Tibial artery (tissue), 4 donors: ENCODE measurements around the gene HPS1.
A peak's percentile ranks its signal among the peaks of the same experiment; 100 is the strongest.

Experiments used
- DNase-seq, 2 donors: peaks; one replicate each; pipeline ENCODE4 v3.0.0-alpha.2; 2019
- H3K27ac ChIP-seq, 2 donors: fragments of 200-600 bp; sonication (generic) in 1 of 2; 1 replicate in 1 of 2; 2 replicates in 1 of 2; pipeline ENCODE4 v1.5.1; 2018 to 2019; ENCODE audit warnings: mild to moderate bottlenecking in 1 of 2
- H3K27me3 ChIP-seq, 2 donors: fragments of 200-600 bp; sonication (generic) in 1 of 2; one replicate each; pipeline versions ENCODE4 v1.5.1 to v1.6.0; 2016 to 2019
- H3K36me3 ChIP-seq, 3 donors: fragments of 200-600 bp; sonication (generic) in 2 of 3; one replicate each; pipeline ENCODE4 v1.5.1; 2016 to 2019; ENCODE audit warnings: mild to moderate bottlenecking in 2 of 3
- H3K4me1 ChIP-seq, 4 donors: fragments of 200-600 bp; sonication (generic) in 2 of 4; 1 replicate in 3 of 4; 2 replicates in 1 of 4; pipeline ENCODE4 v1.5.1; 2016 to 2019
- H3K4me3 ChIP-seq, 2 donors: fragments of 200-600 bp; sonication (generic) in 1 of 2; 1 replicate in 1 of 2; 2 replicates in 1 of 2; pipeline ENCODE4 v1.5.1; 2018 to 2019; ENCODE audit warnings: mild to moderate bottlenecking in 2 of 2
- H3K9me3 ChIP-seq, 3 donors: fragments of 200-600 bp; sonication (generic) in 1 of 3; one replicate each; pipeline ENCODE4 v1.5.1; 2016 to 2019
- intact Hi-C: fragments of 100-400 bp; cut with DNase I; formaldehyde crosslinking; loops from one replicate; pipeline ENCODE4 v1.15.0; 2023; ENCODE audit warnings: low total_unique reads
- TF ChIP-seq, protein P1 (sequence below), 2 experiments: fragments of 200-600 bp in 1 of 2; fragments of 450-650 bp in 1 of 2; IDR thresholded peaks; one replicate each; pipeline ENCODE4 v1.5.1; 2017 to 2019; ENCODE audit warnings: antibody characterized with exemption in 2 of 2, mild to moderate bottlenecking in 1 of 2, moderate library complexity in 1 of 2

HPS1 gene

DNA sequence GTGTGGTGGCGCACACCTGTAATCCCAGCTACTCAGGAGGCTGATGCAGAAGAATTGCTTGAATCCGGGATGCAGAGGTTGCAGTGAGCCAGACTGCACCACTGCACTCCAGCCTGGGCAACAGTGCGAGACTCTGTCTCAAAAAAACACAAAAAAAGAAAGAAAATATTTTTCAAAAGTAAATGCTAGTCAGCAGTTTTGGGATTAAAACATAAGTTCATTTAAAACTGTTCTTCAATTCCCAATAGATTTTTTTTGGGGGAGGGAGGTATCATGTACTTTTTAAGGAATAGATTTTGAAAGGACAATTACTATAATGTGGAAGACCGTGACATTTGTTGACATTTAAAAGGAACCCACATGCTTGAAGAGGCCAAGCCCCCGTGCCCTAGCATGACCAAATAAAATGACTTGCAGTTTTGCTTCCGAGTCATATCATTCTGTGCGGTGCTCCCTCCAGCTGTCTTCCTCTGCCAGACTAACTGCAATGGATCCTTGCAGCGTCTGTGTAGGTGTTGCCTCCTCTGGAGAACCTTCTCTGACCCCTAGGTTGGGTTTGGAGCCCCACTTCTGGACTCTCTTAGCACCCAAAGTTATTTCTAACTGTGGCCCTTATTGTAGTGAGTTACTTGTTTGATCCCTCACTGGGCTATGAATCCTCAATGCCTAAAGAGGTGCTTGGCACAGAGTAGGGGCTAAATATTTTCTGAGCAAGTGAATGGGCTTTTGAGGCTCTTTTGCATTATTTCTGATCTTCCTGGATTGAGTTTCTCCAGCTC lies 17.4 kb upstream of the HPS1 start:
- TF ChIP-seq, protein P1, sequence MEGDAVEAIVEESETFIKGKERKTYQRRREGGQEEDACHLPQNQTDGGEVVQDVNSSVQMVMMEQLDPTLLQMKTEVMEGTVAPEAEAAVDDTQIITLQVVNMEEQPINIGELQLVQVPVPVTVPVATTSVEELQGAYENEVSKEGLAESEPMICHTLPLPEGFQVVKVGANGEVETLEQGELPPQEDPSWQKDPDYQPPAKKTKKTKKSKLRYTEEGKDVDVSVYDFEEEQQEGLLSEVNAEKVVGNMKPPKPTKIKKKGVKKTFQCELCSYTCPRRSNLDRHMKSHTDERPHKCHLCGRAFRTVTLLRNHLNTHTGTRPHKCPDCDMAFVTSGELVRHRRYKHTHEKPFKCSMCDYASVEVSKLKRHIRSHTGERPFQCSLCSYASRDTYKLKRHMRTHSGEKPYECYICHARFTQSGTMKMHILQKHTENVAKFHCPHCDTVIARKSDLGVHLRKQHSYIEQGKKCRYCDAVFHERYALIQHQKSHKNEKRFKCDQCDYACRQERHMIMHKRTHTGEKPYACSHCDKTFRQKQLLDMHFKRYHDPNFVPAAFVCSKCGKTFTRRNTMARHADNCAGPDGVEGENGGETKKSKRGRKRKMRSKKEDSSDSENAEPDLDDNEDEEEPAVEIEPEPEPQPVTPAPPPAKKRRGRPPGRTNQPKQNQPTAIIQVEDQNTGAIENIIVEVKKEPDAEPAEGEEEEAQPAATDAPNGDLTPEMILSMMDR (IDR thresholded peaks at IDR 0.05): no peak
- H3K27me3 ChIP-seq: no peaks in the 10 kb centered on the region
- H3K36me3 ChIP-seq: no peaks in the 10 kb centered on the region
- no peak overlapping the region for H3K4me3 ChIP-seq
- peaks cover 0 to 16% (median 6%) of the 10 kb centered on the region in 4 donors for H3K4me1 ChIP-seq
- intact Hi-C loops: loop anchor here (10.0 kb wide), 1 partner anchor 201 kb away; no protein-coding TSS in a partner anchor
- H3K27ac ChIP-seq: no peak overlapping the region
- H3K9me3 ChIP-seq: no peaks in the 10 kb centered on the region
- DNase-seq: no peak

DNA sequence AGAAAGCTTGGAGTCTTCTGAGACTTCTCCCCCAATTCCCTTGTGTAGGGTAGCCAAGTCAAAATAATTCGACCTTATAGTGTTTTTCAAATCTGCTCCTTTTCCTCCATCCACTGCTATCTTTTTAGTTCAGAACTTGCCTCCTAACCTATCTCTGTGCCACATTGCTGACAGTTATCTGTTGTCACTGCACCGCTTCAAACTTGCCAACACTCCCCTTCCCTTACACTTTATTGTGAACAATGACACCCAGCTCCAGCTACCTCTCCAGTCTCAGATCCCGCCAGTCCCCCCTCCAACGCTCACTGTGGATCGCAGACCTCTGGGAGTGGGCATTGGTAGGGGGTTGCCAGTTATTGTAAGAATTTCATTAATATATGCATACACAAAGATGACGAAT lies 16.3 kb upstream of the HPS1 start:
- intact Hi-C loops: loop anchor here (10.0 kb wide), 1 partner anchor 202 kb away; no protein-coding TSS in a partner anchor

DNA sequence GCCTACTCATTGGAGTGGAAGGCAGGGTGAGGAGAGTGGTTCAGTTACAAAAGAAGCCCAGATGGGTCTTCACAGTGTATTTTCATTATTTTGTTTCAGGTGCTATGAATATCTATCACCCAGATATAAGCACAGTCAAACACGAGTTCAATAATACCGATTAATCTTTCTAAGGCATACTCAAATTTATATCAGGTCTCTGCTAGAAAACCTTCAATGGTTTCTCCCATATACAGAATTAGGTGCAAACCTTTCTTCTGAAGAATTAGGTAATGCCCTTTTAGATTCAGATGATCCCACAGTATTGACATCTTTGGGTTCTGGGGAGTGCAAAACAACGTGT lies 14.7 kb upstream of the HPS1 start:
- peaks cover 0 to 12% (median 2%) of the 10 kb centered on the region in 4 donors for H3K4me1 ChIP-seq
- intact Hi-C loops: loop anchor here (10.0 kb wide), 1 partner anchor 203 kb away; no protein-coding TSS in a partner anchor
- no peak for DNase-seq
- no peaks in the 10 kb centered on the region for H3K27me3 ChIP-seq
- no peaks in the 10 kb centered on the region for H3K36me3 ChIP-seq
- peak overlapping the region; percentile 52 to 61 for H3K27ac ChIP-seq
- H3K9me3 ChIP-seq: no peaks in the 10 kb centered on the region
- TF ChIP-seq, protein P1 (IDR thresholded peaks at IDR 0.05): no peak
- no peak overlapping the region for H3K4me3 ChIP-seq

More for the DNA sequence above, 16.3 kb upstream of the HPS1 start:
- H3K27ac ChIP-seq: no peak overlapping the region
- H3K27me3 ChIP-seq: no peaks in the 10 kb centered on the region
- no peak overlapping the region for H3K4me3 ChIP-seq
- no peak for DNase-seq
- H3K36me3 ChIP-seq: no peaks in the 10 kb centered on the region
- no peaks in the 10 kb centered on the region for H3K9me3 ChIP-seq
- TF ChIP-seq, protein P1 (IDR thresholded peaks at IDR 0.05): no peak
- H3K4me1 ChIP-seq: peaks cover 0 to 16% (median 4%) of the 10 kb centered on the region in 4 donors

DNA sequence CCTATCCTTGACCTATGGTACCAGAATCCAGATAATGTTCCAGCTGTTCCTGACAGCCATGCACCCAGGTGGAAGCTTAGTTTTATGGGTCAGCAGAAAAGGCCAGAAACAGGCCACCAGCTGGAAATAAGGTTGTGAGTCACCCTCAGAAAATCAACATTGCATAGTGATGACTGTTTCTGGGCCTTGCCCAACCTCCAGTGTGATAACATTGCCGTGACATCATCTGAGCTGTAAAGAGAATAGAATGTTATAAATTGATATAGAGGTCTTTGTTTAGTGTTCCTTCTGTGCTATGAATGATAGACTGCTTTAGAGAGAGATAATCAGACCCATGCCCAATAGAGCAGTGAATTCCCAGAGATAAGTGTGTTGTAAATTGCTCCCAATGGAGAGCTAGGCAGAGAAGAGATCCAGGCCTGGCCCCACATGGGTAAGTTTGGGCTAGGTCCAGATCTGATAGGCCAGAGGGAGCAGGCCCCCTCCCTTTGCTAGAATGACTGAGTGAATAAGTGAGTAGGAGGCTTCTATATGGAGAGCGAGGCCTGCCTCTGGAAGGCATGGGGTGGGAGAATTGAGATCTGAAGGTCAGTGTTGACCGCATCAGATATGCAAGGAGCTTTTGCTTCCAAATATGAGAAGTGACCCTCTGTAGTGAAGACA lies 14.2 kb upstream of the HPS1 start:
- Histone ChIP-seq H3K27ac (peak overlapping the region; percentile 52 to 61), H3K36me3 (no peaks in the 10 kb centered on the region), H3K9me3 (no peaks in the 10 kb centered on the region), H3K27me3 (no peaks in the 10 kb centered on the region), H3K4me3 (no peak overlapping the region), H3K4me1 (peaks cover 0 to 12% (median 2%) of the 10 kb centered on the region in 4 donors)
- peak in 1 of 2 donors; percentile 50 for DNase-seq
- TF ChIP-seq, protein P1 (IDR thresholded peaks at IDR 0.05): no peak
- intact Hi-C loops: loop anchor here (10.0 kb wide), 1 partner anchor 204 kb away; no protein-coding TSS in a partner anchor

DNA sequence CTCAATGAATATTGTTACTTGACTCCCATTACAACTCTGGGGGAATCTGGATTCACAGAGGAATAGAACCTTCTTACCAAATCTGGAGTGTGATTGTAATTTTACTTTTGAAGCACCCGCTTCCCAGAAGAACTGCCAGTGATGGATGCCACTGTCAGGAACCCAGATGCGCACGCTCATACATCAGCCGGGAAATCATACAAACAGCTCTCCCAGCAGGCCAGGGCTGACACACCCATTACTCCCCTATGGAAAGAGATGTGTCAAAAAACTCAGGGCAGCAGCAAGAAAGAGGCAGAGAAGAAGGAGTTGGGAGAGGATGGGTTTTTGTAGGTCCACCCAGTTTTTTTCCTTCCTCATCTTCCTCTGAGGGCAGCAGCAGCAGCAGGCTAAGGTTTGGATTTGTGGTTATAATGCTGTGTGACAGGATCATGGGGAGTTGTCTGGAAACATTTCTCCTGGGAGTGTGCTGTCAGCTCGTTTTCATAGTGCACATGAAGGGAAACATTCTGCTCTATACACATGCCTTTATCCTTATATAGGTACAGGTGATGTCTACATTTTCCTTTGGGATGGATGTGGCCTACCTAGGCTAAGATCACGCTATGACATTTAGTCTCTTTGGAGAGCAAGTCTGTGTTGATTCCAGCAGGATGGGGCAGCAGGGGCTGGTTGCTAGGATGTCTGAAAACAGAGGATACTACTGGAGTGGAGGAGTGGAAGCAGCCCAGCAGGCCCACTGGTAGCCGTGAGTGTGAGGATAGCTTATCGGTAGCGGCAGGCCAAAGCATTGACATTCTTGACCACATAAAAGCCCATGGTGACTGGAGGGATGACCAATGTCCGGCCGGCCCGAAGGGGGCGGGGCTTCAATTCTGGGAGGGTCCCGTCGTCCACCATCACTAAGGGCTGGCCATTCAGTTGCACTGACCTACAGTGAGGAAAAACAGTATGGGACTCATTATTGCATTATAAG lies 12.4 kb upstream of the HPS1 start:
- DNase-seq: no peak
- Histone ChIP-seq H3K27me3 (no peaks in the 10 kb centered on the region), H3K27ac (no peak overlapping the region), H3K4me3 (no peak overlapping the region), H3K4me1 (peaks cover 0 to 12% (median 2%) of the 10 kb centered on the region in 4 donors), H3K9me3 (no peaks in the 10 kb centered on the region), H3K36me3 (no peaks in the 10 kb centered on the region)
- TF ChIP-seq, protein P1 (IDR thresholded peaks at IDR 0.05): no peak
- intact Hi-C loops: no loop called here
